Stimulated activated CD4-positive, alpha-beta T cell treated with anti-CD3 and anti-CD28 coated beads, Interleukin-1b, Interleukin-23, amount 100 ng/mL, for 1 hour (primary cell): ENCODE results near the gene PBXIP1.
"Not testable (repeated sequence)": the region's sequence is repeated elsewhere in the genome, so short reads cannot be mapped to it uniquely, and the experiment has no call there.

Experiments used
- DNase-seq, 2 donors: peaks; one replicate each; pipeline ENCODE4 v3.0.0-alpha.2; 2020; ENCODE audit warnings: low read depth in 2 of 2

PBXIP1 gene

DNA sequence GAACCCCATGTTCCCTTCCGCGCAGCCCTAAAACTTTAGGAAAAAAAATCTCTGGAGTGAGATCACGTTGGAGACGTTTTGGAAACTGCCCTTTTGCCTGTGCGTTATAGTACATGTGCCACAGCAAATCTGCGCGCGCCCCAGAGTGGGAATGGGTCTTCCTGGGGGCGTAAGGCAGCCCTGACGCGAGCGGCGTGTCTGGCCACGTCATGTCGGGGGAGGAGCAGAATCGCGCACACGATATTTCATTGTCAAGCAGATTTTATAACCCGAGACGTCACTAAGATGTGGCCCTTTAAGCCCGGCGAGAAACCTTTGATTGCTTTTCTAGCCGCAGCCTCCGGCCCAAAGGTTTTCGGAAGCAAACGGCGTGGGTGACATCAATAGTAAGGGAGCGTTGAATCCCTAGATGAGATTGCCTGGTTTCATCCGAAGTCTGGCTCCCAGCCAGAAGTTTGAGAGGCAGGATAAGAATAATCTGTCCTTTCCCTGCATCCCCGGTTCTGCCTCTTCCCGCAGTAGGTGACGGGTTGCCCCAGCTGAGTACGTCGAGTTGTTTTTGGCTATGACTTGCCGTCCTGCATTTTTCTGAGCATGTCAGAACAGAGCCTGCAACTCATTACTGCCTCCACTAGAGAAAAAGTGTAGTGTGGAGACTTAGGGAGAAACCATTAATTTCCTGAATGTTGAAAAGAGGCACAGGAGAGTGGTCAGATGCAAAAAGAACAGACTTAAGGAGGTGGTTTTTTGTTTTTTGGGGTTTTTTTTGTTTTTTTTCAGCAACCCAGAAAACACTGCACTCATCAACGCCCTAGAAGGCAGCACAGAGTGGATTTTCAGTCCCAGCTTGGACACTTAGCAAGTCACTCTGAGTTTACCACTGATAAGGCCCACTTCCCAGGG, 18.6 kb downstream of the PBXIP1 start:
- DNase-seq: peak; percentile 57 to 63

DNA sequence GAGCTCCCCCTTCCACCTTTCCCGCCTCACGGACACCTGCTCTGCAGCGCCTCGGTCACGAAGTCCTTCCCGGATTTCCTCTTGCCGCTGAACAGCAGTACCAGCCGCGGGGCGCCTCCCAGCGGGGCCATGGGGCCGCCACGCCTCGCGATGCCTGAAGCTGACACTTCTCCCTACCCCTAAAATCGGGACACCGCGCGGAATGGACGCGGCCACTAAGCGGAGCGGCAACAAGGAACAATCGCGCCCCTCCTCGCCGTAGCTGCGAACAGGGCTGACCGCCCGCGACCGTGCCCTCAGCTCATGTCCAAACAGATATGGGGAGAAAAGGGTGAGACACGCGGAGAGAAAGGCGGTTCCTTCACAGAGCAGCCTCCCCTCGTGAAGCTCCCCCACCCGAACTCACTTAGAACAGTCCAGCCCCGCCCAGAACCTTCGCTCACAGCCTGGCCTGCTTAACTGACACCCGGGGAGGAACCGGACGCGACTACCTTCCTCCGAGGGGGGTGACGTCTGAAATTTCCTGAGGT, 19.3 kb downstream of the PBXIP1 start, which contains the start of gene PMVK:
PMVK (minus strand) TSS at position 165 of the 530 bp plus-strand sequence; CDS start at position 131, 34 bp downstream.
- peak; percentile 84 to 91 for DNase-seq

DNA sequence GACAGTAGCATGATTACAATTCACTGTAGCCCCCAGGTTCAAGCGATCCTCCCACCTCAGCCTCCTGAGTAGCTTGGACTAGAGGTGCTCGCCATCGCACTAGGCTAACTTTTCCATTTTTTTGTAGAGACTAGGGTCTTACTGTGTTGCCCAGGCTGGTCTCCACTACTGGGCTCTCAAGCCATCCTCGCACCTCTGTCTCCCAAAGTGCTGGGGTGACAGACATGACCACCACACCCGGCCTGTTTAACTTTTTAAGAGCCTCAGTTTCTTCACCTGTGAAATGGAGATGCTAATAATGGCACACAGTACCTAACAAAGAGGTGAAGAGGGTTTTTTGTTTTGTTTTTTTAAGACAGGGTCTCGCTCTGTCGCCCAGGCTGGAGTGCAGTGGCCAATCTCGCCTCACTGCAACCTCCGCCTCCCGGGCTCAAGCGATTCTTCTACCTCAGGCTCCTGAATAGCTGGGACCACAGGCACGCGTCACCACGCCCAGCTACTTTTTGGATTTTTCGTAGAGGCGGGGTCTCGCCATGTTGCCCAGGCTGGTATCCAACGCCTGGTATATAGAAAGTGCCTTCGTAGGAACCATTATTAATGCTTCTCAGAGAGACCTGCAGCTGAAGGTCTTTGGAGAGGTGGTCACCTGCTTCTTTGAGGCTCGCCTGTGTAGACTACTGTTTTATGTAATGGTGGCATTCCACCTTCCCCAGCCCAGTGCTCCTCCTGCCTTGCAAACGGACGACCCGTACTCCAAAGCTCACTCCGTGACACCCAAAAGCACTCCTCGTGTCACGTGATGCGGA, 19.9 kb downstream of the PBXIP1 start:
- DNase-seq: no peak

DNA sequence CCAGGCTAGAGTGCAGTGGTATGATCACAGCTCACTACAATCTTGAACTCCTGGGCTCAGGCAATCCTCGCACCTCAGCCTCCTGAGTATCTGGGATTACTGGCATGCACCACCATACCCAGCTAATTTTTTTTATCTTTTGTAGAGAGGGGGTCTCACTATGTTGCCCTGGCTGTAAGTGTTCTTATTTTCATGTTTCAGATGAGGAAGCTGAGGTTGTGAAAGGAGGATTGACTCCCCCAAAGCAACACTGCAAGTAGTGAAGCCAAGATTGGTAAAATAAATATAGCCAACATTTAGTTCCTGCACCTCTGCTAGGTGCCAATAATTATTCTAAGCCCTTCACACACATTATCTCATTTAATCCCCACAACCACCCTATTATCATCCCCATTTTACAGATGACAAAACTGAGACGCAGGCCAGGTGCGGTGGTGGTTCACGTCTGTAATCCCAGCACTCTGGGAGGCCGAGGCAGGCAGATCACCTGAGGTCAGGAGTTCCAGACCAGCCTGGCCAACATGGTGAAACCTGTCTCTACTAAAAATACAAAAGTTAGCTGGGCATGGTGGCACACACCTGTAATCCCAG, 21.4 kb downstream of the PBXIP1 start:
- no peak for DNase-seq

DNA sequence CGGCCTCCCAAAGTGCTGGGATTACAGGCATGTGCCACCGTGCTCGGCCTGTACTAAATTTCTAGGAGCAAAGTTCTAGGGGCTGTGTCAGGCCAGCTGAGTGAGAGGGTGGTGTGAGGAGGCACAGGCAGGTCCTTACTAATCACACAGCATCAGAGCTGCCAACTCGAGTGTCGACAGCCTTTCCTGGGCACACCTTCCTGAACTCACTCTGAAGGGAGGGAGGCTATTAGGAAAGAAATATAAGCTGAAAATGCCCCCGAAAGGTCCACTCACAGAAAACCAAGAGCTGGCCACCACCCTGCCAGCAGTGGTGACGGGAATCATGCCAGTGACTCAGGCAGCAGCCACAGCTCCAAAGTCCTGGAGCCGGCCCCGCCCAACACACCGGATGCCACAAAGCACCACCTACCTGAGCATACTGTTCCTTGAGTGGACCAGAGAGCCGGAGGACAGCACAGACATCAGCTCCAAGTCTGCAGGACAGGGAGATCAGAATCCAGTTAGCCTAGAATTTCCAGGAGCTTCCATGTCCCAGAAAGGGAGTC, 23.9 kb downstream of the PBXIP1 start:
- no peak for DNase-seq

DNA sequence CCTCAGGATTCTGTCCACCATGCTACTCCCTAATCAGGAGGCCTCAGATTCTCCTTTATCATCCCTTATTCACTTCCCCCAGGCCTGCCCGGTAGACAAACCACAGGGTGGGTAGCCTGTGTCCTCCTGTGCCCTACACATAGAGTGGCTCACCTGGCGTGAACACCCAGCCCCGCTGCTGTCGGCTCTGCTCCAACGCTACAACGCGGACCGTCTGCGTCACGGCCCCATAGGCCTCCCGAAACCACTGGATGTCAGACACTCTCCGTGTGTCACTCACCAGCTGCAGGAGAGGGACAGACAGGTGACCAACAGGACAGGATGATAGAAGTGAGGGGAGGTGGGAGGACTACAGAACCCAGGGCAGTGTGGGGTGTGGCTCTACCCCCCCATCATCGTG, 29.7 kb downstream of the PBXIP1 start:
- DNase-seq: no peak

DNA sequence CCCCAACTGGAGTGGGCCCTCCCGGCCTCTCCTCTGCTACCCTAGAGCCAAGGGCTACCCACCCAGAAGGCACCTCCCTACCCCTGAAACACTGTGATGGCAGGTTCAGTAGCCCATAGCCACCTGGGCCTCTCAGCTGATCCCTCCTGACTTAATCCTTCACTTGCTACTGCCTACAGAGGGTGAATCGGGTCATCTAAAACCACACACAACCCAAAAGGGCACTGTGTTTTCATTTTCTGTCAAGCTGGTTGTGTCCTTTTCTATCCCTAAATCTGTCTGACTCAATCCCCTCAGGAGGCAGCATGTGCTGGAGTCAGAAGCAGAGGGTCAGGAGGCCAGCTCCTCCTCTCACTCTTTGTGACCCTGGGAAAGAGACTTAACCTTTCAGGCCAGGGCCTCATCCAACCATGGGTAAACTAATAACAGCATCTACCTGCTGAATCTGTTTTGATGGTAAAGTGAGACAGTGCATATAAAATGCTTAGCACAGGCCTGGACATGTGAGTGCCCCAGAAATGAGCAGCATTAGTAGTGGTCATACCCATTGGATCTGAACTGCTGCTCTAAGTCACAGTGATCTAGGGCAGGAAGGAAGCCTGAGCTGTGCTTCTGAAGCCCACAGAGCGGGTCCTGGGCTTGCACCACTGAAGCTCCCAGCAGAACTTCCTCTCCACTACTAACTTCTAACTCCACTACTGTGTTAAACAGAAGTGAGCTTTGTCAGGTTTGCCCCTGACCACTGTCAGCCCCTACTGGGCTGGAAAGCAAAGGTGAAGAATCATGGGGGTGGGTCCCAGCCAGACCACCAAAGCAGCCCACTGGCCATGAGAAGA, 30.3 kb downstream of the PBXIP1 start:
- DNase-seq: no peak

DNA sequence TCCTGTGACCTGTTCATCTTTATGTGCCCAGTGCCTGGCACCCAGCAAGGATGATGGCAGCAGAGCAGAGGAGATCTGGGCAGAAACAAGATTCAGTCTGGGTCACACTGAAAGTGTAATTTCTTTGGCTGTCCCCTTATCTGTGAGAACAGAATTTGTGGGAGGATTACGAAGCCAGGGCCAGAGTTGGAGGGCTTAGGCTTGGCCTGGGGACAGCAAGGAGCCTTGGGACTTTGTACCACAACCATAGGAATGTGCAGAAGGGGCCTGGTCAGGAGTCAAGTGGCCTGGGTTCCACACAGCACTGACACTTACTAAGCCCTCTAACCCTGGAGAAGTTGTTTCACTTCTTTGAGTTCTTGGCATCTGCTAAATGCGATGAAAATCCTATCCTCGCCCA, 32.2 kb downstream of the PBXIP1 start:
- DNase-seq: no peak

DNA sequence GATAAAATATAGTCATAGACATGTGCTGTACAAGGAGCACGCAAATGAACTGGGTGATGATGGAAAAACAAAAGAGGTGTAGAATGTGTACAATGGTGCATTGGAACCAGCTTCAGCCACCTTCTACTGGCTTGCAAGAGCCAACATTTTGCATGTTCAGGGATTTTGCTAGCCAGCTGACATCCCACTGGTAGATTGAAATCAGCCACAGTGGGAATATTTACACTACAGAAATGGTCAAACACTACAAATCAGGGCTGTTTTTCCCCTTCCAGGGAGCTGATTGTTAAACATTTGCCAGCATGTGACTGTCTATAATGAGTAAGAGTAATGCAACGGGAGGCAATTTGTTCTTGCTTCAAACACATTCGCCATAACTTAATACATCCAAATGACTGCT, 42.6 kb downstream of the PBXIP1 start:
- no peak for DNase-seq

DNA sequence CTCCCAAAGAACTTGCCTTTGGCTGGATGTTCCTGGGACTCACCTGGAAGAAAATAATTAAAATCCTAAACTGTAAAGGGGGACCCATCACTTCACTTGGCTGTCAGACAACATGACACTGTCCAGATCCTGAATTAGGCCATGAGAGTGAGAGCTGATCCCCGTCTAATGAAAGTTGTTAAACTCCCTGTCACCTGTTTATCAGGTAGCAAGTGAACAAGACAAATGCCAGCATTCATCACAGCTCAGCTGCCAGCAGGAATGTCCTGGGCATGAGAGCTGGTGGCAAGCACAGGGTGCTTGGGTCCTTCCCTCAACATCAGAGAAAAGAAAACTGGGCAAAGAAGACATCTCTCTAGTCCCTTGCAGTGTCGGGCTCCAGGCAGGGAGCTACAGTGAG, 43.1 kb downstream of the PBXIP1 start:
- DNase-seq: no peak

DNA sequence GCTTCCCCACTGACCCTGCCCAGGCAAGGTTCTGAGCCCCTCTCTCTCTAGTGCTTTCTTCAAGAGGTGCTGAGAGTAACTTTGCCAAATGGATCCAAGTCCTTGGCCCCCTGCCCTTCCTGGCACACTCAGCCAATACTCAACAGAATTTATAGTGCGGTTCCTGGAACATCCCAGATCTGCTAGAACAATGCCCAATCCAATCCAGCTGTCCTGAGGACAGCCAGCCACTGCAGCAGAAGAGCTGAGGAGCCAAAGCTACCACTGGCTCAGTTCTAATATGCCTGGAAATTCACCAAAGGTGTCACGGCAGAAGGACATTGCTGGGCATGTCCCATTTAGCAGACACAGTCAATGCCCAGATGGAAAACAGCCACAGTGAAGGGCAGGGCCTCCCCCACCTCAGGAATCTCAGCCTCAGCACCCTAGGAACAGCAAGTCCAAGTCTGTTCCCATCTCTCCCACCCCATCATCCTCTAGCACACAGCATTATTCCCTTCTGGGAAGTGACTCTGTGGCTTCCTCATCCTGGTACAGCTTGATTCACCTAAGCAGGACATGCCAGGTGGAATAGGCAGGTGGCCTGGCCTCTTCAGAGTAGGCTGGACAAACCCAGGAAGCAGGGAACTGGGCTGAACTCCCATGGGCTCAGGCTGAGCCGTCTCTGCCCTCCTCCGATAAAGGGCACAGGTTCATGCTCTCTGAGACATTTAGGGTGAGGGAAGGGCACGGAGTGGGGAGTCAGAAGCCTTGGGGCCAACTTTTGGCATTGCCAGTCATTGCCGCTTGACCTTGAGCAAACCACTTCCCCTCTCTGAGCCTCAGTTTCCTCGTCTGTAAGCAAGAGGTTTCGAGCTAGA, 44.0 kb downstream of the PBXIP1 start:
- DNase-seq: no peak

DNA sequence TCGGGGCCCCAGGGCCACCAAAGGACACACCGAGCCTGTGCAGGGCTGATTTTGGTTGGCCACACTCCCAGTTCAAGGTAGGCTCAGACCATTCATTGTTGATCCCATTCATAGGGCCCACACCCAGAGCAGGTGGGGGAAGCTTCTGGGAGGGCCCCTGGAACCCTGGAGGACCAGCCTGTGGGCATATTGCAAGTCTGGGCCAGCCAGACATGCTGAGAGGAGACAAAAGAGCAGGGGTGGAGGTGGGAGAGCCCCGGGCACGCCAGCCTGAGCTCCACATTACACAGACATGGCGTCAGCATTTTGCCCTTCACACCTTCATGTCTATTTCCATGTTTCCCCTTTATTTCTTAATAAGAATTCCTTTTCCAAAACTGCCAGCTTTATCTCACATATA, 45.0 kb downstream of the PBXIP1 start:
- no peak for DNase-seq

DNA sequence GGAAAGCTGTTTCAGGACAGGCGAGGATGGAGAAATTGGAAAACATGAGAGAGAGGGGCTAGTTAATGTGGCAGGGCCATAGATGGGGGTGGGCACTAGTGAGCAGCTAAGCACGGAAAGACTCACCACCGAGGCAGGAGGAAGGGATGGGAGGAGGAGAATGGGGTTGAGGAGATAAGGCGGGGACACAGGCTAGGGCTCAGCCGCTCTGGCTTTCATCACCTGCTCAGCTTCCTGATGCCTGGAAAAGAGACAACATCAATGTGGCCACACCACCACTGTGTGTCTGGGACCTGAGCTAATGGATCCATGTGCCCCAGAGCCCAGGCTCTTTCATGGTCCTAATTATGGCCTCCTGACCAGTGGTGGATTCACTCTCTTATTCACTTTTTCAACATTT, 47.0 kb downstream of the PBXIP1 start:
- DNase-seq: no peak

DNA sequence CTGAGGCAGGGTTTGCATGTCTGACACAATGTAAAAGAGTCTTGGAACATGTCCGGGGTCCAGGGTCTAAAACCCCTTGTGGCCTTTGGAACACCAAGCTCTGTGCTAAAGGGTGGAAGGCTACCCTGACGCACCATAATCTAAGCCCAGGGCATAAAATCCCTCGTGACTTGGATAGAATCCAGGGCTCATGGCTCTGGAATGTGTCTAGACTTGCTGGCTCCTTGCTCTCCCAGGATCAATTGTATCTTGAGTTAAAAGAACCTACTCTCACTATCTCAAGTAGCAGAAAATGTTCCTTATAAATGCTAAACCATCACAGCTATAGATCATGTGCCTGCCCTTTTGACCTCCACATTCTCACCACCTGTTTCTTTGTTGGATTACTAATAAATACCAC, 47.8 kb downstream of the PBXIP1 start:
- DNase-seq: not testable (repeated sequence)

DNA sequence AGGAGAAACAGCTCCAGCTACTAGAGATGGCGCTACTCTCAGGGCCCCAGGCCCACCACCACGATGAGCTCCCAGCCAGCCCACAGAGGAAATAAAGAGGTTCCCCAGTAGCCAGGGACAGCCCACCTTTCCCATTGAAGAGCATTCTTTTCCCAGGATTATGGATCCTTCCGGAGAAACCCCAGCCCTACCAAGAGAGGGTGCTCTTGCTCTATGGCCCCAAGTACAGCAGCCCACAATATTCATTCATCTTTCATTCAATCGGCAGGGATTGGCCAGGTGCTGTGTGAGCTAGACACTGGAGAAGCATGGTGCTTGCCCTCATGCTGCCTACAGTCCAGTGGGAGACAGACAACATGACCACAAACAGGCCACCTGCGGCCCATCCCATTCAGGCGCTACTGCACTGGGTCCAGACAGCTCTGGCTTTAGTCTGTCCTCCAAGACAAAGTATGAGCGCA, 49.2 kb downstream of the PBXIP1 start:
- DNase-seq: no peak

DNA sequence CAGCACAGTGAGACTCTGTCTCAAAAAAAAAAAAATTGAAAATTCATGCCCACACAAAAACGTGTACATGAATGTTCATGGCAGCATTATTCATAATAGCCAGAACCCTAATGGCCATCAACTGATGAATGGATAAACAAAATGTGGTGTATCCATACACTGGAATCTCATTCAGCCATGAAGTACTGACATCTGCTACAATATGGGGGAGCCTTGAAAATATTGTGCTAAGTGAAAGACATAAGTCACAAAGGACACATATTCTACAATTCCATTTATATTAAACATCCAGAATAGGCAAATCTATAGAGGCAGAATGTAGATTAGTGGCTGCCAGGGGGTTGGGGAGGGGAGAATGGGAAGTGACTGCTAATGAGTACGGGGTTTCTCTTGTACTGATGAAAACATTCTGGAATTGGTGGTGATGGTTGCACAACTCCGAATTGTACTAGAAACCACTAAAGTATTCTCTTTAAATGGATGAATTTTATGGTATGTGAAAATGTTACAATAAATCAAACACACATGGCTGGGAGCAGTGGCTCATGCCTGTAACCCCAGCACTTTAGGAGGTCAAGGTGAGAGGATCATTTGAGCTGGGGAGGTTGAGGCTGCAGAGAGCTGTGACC, 52.8 kb downstream of the PBXIP1 start:
- DNase-seq: no peak

DNA sequence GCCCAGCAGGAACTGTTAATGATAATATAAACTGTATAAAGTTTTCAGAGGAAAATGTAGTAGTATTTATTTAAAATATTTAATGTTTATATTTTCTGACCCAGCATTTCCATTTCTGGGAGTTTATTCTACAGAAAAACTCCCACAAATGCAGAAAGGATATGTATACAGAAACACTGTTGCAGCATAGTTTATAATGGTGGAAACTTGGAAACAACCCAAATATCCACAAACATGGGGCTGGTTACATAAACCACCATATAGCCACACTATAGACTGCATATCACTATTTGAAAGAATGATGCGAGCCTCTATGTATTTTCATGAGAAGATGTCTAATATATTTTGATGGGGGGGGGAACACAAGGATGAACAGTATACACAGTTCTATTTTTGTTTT, 54.3 kb downstream of the PBXIP1 start:
- DNase-seq: no peak

DNA sequence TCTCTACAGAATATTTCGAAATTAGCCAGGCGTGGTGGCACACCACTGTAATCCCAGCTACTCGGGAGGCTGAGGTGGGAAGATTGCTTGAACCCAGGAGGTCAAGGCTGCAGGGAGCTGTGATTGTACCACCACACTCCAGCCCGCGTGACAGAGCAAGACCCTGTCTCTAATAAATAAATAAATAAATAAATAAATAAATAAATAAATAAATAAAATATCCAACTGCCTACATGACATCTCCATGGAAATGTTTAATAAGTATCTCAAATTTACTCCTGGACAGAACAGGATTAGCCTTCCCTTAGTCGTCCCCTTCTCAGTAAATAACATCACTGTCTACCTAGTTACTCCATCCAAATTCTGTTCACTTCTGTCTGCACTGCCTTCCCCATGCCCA, 56.9 kb downstream of the PBXIP1 start:
- no peak for DNase-seq

DNA sequence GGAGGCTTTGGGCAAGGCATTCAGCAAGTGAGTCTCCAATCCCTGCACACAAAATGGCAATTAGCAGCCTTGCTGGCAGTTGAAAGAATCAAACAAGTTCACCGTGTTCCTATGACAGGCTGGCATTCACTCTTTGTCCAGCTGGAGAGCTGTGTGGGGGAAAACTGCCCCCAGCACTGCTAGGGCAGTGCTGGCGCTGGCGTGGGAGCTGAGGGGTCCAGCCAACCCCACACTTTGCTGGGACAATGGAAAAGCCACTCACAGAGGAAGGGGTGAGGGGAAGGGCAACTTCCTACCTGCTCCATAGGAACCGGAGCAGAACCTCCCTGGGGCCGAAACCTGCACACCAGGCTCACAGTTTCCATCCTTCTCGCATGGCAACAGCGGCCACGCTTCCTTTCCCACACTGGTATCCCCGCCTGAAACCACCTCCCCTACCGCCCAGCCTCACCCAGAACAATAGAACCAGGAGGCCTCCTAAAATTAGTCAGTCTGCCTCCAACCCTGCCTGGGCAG, 59.1 kb downstream of the PBXIP1 start:
- DNase-seq: no peak
